GM10266 (cell line): ENCODE data around the gene CIC.
A peak's percentile ranks its signal among the peaks of the same experiment; 100 is the strongest.

Experiments
- DNase-seq: peaks from one replicate; pipeline ENCODE4 v3.0.0; 2012; ENCODE audit errors: extremely low spot score
- CTCF ChIP-seq: IDR thresholded peaks from 2 replicates; pipeline ENCODE4 v1.5.1; 2012; ENCODE audit warnings: mild to moderate bottlenecking, low read depth; ENCODE audit not compliant: control insufficient read depth, insufficient read depth; ENCODE audit errors: missing control alignments

CIC gene

GRCh38 chr19:42234364-42234763, 34.7 kb upstream of the CIC start:
- DNase-seq, result no peak
- TF ChIP-seq CTCF, result no peak

- no peak for DNase-seq
Observed at GRCh38 chr19:42235181-42235580, 33.9 kb upstream of the CIC start.

GRCh38 chr19:42239544-42240220, 29.4 kb upstream of the CIC start:
- DNase-seq, result no peak
- no peak for TF ChIP-seq CTCF

More at GRCh38 chr19:42235181-42235580, 33.9 kb upstream of the CIC start:
- TF ChIP-seq CTCF, result no peak

- no peak for DNase-seq
- no peak for TF ChIP-seq CTCF
Observed at GRCh38 chr19:42241279-42241678, 27.8 kb upstream of the CIC start.

- DNase-seq, result no peak
- no peak for TF ChIP-seq CTCF
Observed at GRCh38 chr19:42242069-42242511, 27.0 kb upstream of the CIC start.

- peak; percentile 94 for DNase-seq
- no peak for TF ChIP-seq CTCF
Observed at GRCh38 chr19:42242512-42243409, 26.3 kb upstream of the CIC start, which contains the start of gene GSK3A. Gene GSK3A, minus strand, starts transcription at chr19:42242602. Its CDS starts 137 bp downstream, at chr19:42242465.
